ENCODE results near the gene MRPL42. TPM values are rescaled to one million over a fixed set of nuclear protein-coding genes. Genes with fewer than 3 reads are reported as not detected.

The MRPL42 gene
- total and polyA plus RNA-seq, 2 experiments from 2014 or later: 195 to 269 TPM

DNA sequence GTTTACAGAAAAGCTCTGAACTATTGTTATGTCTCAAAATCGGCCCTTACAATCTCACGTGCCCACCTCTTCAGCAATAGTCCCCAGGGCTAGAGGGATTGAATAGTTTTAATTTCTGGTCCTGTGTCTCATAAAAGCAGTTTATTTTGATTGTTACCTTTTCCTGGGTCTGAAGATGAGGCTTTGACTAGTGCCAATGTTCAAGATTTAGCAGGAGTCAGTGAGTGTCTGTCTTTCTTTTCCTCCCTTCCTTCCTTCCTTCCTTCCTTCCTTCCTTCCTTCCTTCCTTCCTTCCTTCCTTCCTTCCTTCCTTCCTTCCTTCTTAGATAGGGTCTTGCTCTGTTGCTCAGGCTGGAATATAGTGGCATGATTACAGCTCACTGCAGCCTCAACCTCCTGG lies 80.5 kb downstream of the MRPL42 start:
- H2AFZ ChIP-seq: no peak overlapping the region
- no peaks in the 10 kb centered on the region for H3K27me3 Mint-ChIP-seq (ENCODE audit: insufficient read depth, low read depth, poor library complexity)
- H3K27me3 ChIP-seq (ENCODE audit: insufficient read depth): no peaks in the 10 kb centered on the region
- H3K4me3 Mint-ChIP-seq: no peak overlapping the region
- H3K4me1 ChIP-seq (ENCODE audit: insufficient read depth): no peaks in the 10 kb centered on the region
- H3K27ac ChIP-seq (ENCODE audit: low read depth): no peak overlapping the region
- no peaks in the 10 kb centered on the region for H3K79me2 ChIP-seq (replicated peaks; ENCODE audit: insufficient read depth)
- H3K4me2 ChIP-seq: no peak overlapping the region
- no peak for DNase-seq (ENCODE audit: low spot score)
- no peaks in the 10 kb centered on the region; the same call in 1 of the 2 replicates for H4K20me1 ChIP-seq (replicated peaks; ENCODE audit: insufficient read depth)
- no peak overlapping the region for H3K4me3 ChIP-seq
- peaks cover 5% of the 10 kb centered on the region; the same call in 2 of the 3 replicates for H3K36me3 Mint-ChIP-seq (ENCODE audit: low read depth)
- ATAC-seq: no peak
- H3F3A ChIP-seq (replicated peaks; ENCODE audit: low read depth): no peaks in the 10 kb centered on the region
- H3K36me3 ChIP-seq (ENCODE audit: insufficient read depth): no peaks in the 10 kb centered on the region
- no peaks in the 10 kb centered on the region for H3K9me3 Mint-ChIP-seq
- no peaks in the 10 kb centered on the region for H3K4me1 Mint-ChIP-seq
- H3K9me2 ChIP-seq (ENCODE audit: insufficient read depth): no peaks in the 10 kb centered on the region
- TF ChIP-seq ZNF331 (CRISPR knock-in tag; IDR thresholded peaks at IDR 0.05; ENCODE audit: low read depth) (no peak), EZH2phosphoT487 (IDR thresholded peaks at IDR 0.05; ENCODE audit: unreplicated experiment) (no peak), ZNF114 (CRISPR knock-in tag; IDR thresholded peaks at IDR 0.05) (no peak), REST (IDR thresholded peaks at IDR 0.05; ENCODE audit: unreplicated experiment) (no peak)
- TF ChIP-seq, protein P1, sequence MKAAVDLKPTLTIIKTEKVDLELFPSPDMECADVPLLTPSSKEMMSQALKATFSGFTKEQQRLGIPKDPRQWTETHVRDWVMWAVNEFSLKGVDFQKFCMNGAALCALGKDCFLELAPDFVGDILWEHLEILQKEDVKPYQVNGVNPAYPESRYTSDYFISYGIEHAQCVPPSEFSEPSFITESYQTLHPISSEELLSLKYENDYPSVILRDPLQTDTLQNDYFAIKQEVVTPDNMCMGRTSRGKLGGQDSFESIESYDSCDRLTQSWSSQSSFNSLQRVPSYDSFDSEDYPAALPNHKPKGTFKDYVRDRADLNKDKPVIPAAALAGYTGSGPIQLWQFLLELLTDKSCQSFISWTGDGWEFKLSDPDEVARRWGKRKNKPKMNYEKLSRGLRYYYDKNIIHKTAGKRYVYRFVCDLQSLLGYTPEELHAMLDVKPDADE (IDR thresholded peaks at IDR 0.05): no peak
- TF ChIP-seq, protein P2, sequence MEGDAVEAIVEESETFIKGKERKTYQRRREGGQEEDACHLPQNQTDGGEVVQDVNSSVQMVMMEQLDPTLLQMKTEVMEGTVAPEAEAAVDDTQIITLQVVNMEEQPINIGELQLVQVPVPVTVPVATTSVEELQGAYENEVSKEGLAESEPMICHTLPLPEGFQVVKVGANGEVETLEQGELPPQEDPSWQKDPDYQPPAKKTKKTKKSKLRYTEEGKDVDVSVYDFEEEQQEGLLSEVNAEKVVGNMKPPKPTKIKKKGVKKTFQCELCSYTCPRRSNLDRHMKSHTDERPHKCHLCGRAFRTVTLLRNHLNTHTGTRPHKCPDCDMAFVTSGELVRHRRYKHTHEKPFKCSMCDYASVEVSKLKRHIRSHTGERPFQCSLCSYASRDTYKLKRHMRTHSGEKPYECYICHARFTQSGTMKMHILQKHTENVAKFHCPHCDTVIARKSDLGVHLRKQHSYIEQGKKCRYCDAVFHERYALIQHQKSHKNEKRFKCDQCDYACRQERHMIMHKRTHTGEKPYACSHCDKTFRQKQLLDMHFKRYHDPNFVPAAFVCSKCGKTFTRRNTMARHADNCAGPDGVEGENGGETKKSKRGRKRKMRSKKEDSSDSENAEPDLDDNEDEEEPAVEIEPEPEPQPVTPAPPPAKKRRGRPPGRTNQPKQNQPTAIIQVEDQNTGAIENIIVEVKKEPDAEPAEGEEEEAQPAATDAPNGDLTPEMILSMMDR (conservative IDR thresholded peaks at IDR 0.05; ENCODE audit: low read depth in 2 of 2): no peak
- no peak overlapping the region for H3K27ac Mint-ChIP-seq

- Histone ChIP-seq H3K36me3 (ENCODE audit: insufficient read depth) (no peaks in the 10 kb centered on the region), H3K4me2 (no peak overlapping the region), H3K79me2 (replicated peaks; ENCODE audit: insufficient read depth) (no peaks in the 10 kb centered on the region), H4K20me1 (replicated peaks; ENCODE audit: insufficient read depth) (no peaks in the 10 kb centered on the region; the same call in 1 of the 2 replicates), H3F3A (replicated peaks; ENCODE audit: low read depth) (no peaks in the 10 kb centered on the region), H3K4me1 (ENCODE audit: insufficient read depth) (no peaks in the 10 kb centered on the region), H3K27me3 (ENCODE audit: insufficient read depth) (no peaks in the 10 kb centered on the region), H3K4me3 (no peak overlapping the region), H3K9me2 (ENCODE audit: insufficient read depth) (no peaks in the 10 kb centered on the region), H3K27ac (ENCODE audit: low read depth) (no peak overlapping the region), H2AFZ (no peak overlapping the region)
- H3K27me3 Mint-ChIP-seq (ENCODE audit: insufficient read depth, low read depth, poor library complexity): no peaks in the 10 kb centered on the region
- peaks cover 5% of the 10 kb centered on the region; the same call in 2 of the 3 replicates for H3K36me3 Mint-ChIP-seq (ENCODE audit: low read depth)
- no peak overlapping the region for H3K4me3 Mint-ChIP-seq
- ATAC-seq (no peak), DNase-seq (ENCODE audit: low spot score) (no peak)
- no peak overlapping the region for H3K27ac Mint-ChIP-seq
- no peaks in the 10 kb centered on the region for H3K9me3 Mint-ChIP-seq
- no peaks in the 10 kb centered on the region for H3K4me1 Mint-ChIP-seq
- TF ChIP-seq, protein P2 (conservative IDR thresholded peaks at IDR 0.05; ENCODE audit: low read depth in 2 of 2): no peak
- TF ChIP-seq CREB1 (CRISPR knock-in tag; IDR thresholded peaks at IDR 0.05; ENCODE audit: low read depth) (no peak), POLR2AphosphoS5 (IDR thresholded peaks at IDR 0.05; ENCODE audit: low read depth) (no peak), JUNB (IDR thresholded peaks at IDR 0.05; ENCODE audit: unreplicated experiment) (no peak), ZNF331 (CRISPR knock-in tag; IDR thresholded peaks at IDR 0.05; ENCODE audit: low read depth) (no peak), NANOG (IDR thresholded peaks at IDR 0.05; ENCODE audit: borderline replicate concordance) (no peak)
Measured at GRCh38 chr12:93549174-93549573, 81.9 kb downstream of the MRPL42 start.

Measured in GM23338 (cell line).